ENCODE data around the gene SS18L1.

Gene SS18L1

DNA sequence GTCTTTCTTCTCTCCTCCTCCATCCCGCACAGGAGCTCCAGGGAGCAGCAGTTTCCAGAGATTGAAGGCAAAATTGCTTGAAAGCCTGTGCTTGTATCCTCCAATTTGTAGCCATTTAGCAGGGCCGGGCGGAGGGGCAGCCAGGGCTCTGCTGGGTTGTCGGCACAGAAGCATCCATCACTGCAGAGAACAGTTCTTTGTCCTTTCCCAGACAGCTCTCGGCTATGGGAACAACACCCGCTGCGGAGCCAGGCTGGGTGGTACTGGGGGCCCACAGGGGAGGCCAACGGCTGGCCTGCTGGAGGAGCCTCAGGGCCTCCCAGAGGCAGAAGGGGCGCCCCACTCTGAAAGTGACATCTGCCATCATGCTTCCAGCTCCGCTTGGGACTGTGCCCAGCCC is 68.7 kb downstream of the SS18L1 start:
- DNase-seq (ENCODE audit: low read depth), result no peak

- no peak for DNase-seq (ENCODE audit: low read depth)
These were observed 70.5 kb downstream of the SS18L1 start for GRCh38 chr20:62214067-62214466.

DNA sequence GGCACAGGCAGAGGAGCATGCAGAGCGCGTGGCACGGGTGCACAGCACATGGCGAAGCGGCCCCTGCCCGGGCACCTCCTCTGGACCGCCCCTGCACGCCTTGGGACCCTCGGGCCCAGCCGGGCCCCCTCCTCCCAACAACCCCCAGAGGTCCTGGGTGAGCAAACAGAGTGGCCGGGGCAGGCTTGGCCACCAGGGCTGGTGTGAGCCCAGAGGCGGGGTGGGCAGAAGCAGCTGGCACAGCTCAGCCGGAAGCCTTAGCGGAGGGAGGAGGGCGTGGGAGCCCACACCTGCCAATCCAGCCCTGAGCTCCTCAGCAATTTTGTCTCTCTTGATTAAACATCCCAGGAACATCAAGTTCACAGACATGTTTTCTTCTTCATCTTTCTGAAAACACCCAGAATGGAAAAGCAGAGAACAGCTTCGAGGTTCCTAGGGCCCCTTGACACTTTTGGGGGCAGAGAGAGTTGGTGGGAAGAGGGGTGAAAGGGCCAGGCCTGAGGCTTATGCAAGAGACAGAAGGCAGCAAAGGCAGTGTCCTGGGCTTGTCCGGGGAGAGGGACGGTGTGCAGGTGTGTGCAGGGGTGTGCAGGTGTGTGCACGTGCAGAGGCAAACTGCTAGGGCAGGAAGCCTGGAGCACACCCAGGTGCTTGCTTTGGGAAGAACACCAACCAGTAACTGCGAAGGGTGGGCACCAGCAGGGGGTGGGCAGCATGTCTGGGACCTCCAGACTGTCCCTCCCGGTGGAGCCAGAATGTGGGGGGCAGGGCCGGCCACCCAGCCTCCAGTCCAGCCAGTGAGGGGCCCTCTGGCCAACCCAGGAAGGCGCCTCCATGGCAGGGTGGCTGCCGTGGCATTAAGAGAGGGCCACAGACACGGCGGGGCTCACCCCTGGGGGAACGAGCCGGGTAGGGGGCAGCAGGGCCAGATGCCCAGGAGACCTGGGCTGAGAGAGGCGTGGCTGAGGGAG is 71.7 kb downstream of the SS18L1 start:
- DNase-seq (ENCODE audit: low read depth), result no peak

DNA sequence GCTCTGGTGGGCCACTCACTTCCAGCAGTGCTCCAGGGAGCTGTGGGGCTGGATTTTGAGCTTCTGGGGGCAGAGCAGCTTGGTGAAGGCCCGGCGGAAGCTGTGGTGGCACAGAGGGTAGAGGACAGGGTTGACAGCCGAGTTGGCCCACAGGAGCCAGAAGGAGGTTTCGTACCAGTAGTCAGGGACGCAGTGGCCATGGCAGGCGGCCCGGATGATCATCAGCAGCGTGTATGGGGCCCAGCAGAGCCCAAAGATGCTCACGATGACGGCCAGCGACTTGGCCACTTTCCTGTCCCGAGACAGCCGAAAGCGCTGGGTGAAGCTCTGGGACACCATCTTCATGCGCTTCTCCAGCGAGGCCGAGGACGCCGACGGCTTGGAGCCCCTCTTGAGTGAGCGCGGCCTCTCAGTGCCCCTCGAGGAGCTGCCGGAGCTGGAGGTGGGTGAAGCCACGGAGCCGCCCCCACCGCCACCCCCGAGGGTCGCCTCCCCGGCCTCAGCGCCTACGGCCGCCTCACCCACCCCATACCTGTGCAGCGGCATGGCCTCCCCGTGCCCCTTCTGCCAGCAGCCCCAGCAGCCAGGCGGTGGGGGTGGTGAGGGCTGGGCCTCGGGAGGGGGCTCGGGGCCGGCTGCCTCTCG is 72.5 kb downstream of the SS18L1 start:
- no peak for DNase-seq (ENCODE audit: low read depth)

GRCh38 chr20:62216636-62217566 is 73.3 kb downstream of the SS18L1 start:
- DNase-seq (ENCODE audit: low read depth), result no peak

- no peak for DNase-seq (ENCODE audit: low read depth)
These were observed 74.6 kb downstream of the SS18L1 start for GRCh38 chr20:62217913-62218773.

DNA sequence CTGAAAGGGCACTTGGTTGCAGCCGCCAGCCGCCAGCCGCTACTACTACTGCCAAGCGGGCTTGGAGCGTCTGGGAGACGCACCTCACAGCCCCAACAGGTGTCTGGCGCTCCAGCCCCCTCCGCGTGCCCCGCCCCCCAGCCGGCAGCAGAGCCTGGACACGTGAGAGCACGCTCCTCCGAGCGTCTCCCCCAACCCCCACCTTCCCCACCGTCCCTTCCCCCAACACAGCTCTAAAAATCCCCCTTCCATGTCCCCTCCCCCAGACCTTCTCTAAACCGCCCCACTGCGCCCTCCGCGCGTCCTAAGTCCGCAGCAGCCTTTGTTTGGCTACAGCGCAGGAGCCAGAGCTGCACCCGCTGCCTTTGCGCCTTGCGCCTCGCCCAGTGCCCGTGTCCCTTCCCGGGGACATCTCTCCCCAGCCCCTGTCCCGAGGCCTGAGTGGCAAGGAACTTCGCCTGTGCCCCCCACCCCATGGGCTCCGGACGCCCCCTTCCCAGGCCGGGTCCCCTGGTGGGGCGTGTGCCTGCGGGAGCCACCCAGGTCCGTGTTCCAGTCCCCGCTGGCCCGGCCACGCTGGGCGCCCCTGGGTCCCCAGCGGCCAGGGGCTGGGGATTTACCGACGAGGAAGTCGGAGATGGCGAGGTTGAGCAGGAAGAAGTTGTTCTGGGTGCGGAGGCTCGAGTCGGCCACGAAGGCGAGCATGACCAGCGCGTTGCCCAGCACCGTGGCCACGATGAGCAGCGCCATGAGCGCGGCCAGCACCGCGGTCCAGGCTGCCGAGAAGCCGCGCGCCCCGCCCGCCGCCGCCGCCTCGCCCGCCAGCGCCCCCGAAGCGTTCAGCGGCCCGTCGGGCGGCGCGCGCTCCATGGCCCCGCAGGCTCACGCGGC is 75.8 kb downstream of the SS18L1 start:
- no peak for DNase-seq (ENCODE audit: low read depth)

DNA sequence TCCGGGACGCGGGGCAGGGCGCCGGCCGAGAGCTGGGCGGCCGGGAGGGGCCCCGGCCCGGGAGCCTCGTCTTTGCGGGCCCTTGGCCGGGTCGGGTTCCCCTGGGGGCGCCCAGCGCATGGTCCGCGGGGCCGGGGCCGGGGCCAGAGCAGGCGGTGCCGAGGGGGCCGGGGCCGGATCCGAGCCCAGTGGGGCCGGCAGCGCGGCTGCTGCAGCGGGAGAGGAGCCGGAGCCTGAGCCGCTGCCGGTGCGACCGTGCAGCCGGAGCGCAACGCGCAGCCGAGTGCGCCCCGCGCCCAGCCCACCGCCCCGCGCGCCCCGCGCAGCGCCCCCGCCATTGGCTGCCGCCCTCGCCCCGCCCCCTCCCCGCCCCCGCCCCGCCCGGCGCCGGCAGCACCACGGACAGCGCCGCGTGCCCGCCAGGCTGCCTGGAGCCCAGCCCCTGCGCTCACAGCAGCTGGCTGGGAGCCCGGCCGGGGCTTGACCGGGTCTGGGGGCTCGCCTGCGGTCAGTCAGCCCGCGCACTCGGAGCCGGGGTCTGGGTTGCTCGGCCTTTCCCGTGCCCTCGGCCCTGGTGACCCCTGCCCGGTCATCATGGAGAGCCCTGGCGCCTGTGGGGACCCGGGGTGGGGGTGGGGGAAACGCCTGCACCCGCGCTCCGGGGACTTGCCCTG is 76.6 kb downstream of the SS18L1 start, which contains the start of gene HRH3:
Gene HRH3, minus strand, starts transcription at position 287 of the 674 bp plus-strand sequence. CDS start 308 bp downstream, outside the sequence.
- DNase-seq (ENCODE audit: low read depth), result no peak

DNA sequence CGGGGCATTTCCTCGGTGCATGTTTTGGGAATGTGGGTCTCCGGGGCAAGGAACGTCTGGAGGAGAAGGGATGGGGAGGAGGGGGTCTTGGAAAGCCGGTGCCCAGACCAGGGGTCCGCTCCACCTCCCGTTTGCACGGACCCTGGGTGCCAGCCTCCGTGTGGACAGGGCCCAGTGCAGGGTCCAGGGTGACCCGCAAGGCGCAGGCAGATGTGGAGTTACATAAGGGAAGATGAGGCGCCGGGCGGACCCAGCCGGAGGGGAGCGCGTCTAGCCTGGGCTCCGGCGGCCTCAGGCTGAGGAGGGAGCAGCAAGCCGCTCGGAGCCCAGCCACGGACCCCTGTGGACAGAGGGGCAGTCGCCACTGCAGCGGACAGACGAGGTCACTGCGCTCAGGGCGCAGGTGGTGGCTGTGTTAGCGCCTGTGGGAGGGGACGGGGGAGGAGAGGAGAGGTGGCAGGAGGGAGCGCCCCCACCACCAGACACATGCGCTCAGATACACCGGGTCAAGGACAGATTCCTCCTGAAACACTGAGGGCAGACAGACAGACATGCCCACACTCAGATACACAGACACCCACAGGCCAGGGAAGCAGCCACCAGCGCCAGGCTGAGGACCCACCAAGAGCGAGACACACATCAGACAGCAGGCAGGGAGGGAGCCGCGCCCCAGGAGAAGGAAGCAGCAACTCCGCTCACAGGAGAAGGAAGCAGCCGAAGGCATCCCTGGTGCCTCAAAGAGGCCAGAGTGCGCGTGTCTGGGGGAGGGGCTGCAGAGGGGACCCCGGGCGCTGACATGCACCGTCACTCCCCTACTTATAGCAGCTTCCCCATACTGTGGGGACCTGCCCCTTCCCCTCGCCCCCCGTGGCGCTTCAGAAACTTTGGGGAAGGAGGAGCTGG is 77.3 kb downstream of the SS18L1 start:
- DNase-seq (ENCODE audit: low read depth), result no peak

DNA sequence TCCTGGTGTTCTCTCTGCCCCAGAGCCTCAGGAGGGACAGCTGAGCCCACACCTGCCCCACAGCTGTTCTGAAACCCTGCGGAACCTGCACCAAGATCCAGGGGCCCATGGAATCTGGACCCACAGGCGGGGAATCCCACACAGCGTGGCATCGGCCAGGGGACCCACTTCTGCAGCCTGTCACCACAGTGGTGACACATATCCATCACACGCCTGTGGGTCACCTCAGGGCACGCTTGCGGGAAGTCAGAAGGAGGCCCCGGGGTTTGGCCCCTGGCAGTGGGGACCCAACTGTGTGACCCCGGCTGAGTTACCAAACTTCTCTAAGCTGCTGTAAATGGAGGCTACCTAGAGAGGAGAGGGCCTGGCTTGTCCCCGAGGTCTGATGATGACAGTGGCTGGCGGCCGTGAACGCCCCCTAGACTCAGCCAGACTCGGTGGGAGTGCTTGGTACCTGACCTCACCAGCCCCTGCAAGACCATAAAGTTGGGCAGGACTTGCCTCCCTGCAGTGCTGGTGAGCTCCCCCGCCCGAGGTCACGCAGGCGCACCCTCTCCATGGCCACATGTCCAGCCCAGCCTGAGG is 78.8 kb downstream of the SS18L1 start:
- no peak for DNase-seq (ENCODE audit: low read depth)

DNA sequence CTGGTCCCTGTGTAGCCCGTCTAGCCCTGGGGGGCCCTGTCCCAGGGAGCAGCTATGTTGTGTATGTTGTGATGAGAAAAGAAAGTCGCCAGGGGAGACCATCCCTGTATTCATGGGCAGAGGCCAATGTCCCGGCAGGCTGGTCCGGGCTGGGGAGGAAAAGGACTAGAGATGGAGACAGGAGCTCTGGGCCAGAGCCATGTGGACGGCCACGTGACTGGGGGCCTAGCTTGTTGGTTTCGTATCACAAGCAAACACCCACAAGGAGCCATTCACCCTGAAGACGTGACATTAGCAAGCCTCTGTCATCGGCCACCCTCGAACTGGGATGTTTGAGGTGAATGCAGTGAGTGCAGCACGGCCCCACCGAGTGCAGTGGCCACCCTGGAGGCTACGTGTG is 79.4 kb downstream of the SS18L1 start:
- no peak for DNase-seq (ENCODE audit: low read depth)

- no peak for DNase-seq (ENCODE audit: low read depth)
These were observed 80.0 kb downstream of the SS18L1 start for GRCh38 chr20:62223571-62223970.

GRCh38 chr20:62224113-62224855 is 80.7 kb downstream of the SS18L1 start:
- DNase-seq (ENCODE audit: low read depth), result no peak

DNA sequence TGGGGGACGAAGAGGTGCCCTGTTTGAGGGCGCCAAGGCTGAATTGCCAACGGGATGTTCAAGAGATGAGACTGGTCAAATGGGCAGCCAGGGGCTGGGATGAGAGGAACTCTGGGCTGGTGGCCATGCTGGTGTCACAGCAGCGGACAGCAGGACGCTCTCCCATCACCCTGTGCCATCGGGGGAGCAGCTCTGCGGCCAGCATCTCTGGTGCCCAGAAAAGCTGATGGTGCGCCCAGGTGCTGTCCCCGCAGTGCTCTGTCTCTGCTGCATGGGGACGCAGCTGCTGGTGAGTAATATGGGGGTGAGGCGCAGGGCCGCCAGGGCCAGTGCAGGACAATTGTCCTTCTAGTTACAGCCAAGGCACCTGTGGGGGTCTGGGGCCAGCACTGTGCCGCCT is 81.5 kb downstream of the SS18L1 start:
- DNase-seq (ENCODE audit: low read depth), result no peak

DNA sequence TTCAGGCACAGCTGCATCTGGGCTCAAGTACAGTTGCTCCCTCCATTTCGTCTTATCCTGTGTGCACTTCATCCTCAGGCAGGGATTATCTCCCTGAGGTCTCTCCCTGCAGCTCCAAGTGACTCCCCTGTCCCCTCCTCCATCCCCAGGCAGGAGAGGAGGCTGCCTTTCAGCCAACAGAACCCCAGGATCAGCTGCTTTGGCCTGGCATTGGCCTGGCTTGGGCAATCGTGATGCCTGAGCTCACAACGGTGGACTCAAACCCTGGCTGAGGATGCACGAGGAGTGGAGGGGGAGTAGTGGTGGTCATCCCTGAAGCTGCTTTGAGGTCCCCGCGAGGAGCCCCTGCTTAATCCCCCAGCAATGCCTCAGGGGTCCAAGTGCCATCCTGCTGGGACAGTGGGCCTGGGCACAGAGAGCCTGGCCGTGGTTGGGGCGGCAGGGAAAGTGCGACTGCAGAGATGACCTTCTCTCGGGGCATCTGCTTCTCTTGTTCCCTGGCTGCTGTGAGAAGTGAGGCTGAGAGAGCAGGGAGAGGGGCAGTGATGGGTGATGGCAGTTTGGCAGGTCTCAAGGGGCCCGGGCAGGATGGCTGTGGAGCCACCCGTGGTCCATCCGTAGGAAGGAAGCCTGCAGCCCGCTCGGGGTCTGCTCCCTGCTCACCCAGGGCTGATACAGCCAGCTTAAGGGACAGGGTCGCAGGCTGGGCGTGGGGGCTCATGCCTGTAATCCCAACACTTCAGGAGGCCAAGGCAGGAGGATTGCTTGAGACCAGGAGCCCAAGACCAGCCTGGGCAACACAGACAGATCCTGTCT is 82.5 kb downstream of the SS18L1 start:
- no peak for DNase-seq (ENCODE audit: low read depth)
